ENCODE results near the gene ENTPD5. TPM values are rescaled to one million over a fixed set of nuclear protein-coding genes. Genes with fewer than 3 reads are reported as not detected.
A peak's percentile ranks its signal among the peaks of the same experiment; 100 is the strongest.
"Not testable (repeated sequence)": the region's sequence is repeated elsewhere in the genome, so short reads cannot be mapped to it uniquely, and the experiment has no call there.

ENTPD5 gene
- total RNA-seq, 4 donors from 2014 or later: 28.9 to 300 (median 148) TPM

DNA sequence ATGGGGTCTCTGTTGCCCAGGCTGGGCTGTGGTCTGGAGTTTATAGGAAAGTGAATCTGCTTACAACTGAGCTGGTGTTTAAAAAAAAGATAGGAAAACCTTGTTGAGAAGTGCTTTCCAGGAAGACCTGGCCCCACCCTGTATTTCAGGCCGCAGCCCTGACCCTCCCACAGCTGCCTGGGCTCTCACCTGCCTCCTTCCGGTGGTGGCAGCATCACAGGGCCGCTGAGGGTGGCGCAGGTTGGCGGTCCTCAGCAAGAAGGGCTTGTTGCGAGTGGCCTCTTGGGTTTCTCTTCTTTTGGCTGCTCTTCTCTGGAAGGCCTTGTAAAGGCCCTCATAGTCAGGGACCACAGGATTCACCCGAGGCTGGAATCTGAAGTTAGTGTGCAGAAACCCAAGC is 76.9 kb downstream of the ENTPD5 start:
- Histone ChIP-seq H3K4me1 (peaks cover 0 to 18% (median 0%) of the 10 kb centered on the region in 4 donors), H3K27me3 (no peaks in the 10 kb centered on the region), H3K27ac (no peak overlapping the region), H3K4me3 (no peak overlapping the region), H3K9me3 (no peaks in the 10 kb centered on the region), H3K36me3 (peaks cover 0 to 60% (median 0%) of the 10 kb centered on the region in 3 donors)
- no peak for DNase-seq
- TF ChIP-seq, protein P1, sequence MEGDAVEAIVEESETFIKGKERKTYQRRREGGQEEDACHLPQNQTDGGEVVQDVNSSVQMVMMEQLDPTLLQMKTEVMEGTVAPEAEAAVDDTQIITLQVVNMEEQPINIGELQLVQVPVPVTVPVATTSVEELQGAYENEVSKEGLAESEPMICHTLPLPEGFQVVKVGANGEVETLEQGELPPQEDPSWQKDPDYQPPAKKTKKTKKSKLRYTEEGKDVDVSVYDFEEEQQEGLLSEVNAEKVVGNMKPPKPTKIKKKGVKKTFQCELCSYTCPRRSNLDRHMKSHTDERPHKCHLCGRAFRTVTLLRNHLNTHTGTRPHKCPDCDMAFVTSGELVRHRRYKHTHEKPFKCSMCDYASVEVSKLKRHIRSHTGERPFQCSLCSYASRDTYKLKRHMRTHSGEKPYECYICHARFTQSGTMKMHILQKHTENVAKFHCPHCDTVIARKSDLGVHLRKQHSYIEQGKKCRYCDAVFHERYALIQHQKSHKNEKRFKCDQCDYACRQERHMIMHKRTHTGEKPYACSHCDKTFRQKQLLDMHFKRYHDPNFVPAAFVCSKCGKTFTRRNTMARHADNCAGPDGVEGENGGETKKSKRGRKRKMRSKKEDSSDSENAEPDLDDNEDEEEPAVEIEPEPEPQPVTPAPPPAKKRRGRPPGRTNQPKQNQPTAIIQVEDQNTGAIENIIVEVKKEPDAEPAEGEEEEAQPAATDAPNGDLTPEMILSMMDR (IDR thresholded peaks at IDR 0.05): no peak
- no peak for TF ChIP-seq POLR2A (IDR thresholded peaks at IDR 0.05)

DNA sequence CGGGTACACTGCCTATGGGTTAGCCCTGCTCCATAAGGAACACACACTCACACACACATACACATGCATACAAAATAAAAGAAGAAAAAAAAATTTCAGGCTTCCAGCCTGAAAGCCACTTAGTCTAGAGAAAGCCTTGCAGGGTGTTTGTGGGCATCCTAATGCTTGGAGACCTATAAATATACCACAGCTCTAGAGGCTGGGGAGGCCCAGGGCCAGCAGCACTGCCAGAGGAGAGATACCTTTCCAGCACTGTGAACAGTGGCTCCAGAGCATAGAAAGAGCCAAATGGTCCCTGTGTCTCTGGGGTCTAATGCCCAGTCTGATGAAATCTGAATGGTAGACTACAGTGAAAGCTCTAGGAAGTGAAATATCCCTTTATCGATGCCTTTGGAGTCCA is 82.1 kb downstream of the ENTPD5 start:
- Histone ChIP-seq H3K27ac (no peak overlapping the region), H3K4me3 (no peak overlapping the region), H3K4me1 (no peaks in the 10 kb centered on the region), H3K36me3 (peaks cover 0 to 79% (median 4%) of the 10 kb centered on the region in 3 donors), H3K27me3 (no peaks in the 10 kb centered on the region), H3K9me3 (no peaks in the 10 kb centered on the region)
- TF ChIP-seq POLR2A (IDR thresholded peaks at IDR 0.05): no peak
- TF ChIP-seq, protein P1 (IDR thresholded peaks at IDR 0.05): no peak
- no peak for DNase-seq

DNA sequence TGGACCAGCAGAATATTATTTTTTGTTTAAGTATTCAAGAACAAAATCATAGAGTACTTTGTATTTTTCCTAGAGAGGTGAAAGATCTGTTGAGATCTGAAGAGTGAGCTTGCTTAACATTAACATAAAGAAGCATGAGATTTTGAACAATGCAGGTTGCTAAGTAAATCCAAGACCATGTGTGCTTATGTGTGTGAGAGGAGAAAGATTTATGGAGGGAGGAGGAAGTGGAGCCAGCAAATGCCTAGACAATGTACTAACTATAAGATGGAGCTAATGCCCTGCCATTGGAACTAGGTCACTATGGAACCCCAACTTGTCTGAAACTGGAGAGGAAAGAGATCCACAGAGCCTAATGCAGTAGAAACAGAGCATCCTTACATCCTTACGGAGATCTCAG is 82.5 kb downstream of the ENTPD5 start:
- H3K27me3 ChIP-seq: no peaks in the 10 kb centered on the region
- peaks cover 0 to 80% (median 4%) of the 10 kb centered on the region in 3 donors for H3K36me3 ChIP-seq
- no peak overlapping the region for H3K27ac ChIP-seq
- TF ChIP-seq POLR2A (IDR thresholded peaks at IDR 0.05): no peak
- TF ChIP-seq, protein P1 (IDR thresholded peaks at IDR 0.05): no peak
- DNase-seq: no peak
- no peaks in the 10 kb centered on the region for H3K4me1 ChIP-seq
- no peaks in the 10 kb centered on the region for H3K9me3 ChIP-seq
- H3K4me3 ChIP-seq: no peak overlapping the region

DNA sequence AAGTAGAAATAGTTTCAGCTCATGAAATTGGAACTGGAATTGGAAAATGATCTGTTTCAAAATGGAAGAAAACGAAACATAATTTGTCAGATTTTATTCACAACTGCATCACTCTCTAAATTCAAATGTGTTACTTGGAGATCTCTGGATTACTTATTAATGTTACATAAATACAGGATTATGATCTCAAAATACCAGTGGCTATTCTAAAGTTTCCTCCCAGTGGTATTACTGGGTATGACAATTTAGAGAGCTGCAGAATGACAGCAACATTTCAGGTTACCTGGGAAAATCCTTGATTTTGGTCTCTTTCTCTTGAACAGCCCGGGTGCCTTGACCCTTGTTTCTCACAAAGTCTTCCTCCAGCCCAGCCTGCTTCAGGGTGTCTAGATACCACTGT is 83.4 kb downstream of the ENTPD5 start:
- Histone ChIP-seq H3K9me3 (no peaks in the 10 kb centered on the region), H3K4me3 (no peak overlapping the region), H3K4me1 (no peaks in the 10 kb centered on the region), H3K36me3 (peaks cover 0 to 83% (median 4%) of the 10 kb centered on the region in 3 donors), H3K27me3 (no peaks in the 10 kb centered on the region), H3K27ac (no peak overlapping the region)
- no peak for DNase-seq
- TF ChIP-seq POLR2A (IDR thresholded peaks at IDR 0.05): no peak
- TF ChIP-seq, protein P1 (IDR thresholded peaks at IDR 0.05): peak in 3 of 6 experiments; percentile 30 to 41 (median 32)

DNA sequence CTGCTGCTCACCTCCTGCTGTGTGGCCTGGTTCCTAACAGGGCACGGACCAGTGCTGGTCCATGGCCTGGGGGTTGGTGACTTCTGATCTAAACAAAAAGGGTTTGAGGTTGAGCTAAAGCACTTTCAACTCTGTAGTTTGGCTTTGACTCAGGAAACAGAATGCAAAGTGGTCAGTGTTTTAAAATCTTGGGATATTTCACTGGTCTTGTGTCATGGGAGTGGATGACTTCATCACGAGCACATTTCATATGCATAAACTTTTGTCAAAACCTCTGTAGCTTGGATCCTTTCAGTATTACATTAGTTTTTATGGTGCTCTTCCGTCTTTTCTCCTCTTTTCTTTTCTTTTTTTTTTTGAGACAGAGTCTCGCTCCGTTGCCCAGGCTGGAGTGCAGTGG is 94.8 kb downstream of the ENTPD5 start:
- Histone ChIP-seq H3K27ac (no peak overlapping the region), H3K36me3 (peaks cover 3 to 91% (median 3%) of the 10 kb centered on the region in 3 donors), H3K9me3 (no peaks in the 10 kb centered on the region), H3K4me3 (no peak overlapping the region), H3K4me1 (no peaks in the 10 kb centered on the region), H3K27me3 (no peaks in the 10 kb centered on the region)
- TF ChIP-seq, protein P1 (IDR thresholded peaks at IDR 0.05): no peak
- no peak for TF ChIP-seq POLR2A (IDR thresholded peaks at IDR 0.05)
- no peak for DNase-seq

DNA sequence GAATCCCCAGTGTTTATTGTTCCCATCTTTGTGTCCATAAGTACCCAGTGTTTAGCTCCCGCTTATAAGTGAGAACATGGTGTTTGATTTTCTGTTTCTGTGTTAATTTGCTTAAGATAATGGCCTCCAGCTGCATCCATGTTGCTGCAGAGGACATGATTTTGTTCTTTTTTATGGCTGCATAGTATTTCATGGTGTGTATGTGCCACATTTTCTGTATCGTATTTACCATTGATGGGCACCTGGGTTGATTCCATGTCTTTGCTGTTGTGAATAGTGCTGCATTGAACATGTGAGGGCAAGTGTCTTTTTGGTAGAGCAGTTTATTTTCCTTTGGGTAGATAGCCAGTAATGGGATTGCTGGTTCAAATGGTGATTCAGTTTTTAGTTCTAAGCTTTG is 99.6 kb downstream of the ENTPD5 start:
- H3K27ac ChIP-seq: not testable (repeated sequence)
- peaks cover 3 to 85% (median 3%) of the 10 kb centered on the region in 3 donors for H3K36me3 ChIP-seq

More for the DNA sequence above, 99.6 kb downstream of the ENTPD5 start:
- H3K4me1 ChIP-seq, H3K27me3 ChIP-seq, H3K9me3 ChIP-seq, H3K4me3 ChIP-seq, DNase-seq: not testable (repeated sequence)
